Adrenal gland (tissue), 19 donors: ENCODE data around the gene KCNJ13. TPM values are rescaled to one million over a fixed set of nuclear protein-coding genes. Genes with fewer than 3 reads are reported as not detected.

ENCODE experiments used
- DNase-seq, 7 donors: peaks; one replicate each; pipeline ENCODE4 v3.0.0-alpha.2; 2019 to 2020
- H3K27ac ChIP-seq, 5 donors: fragments of 200-600 bp; sonication (generic) in 4 of 5; 1 replicate in 3 of 5; 2 replicates in 2 of 5; pipeline versions ENCODE4 v1.5.1 to v1.8.0; 2016 to 2020; ENCODE audit warnings: mild to moderate bottlenecking in 1 of 5
- H3K27me3 ChIP-seq: fragments of 200-600 bp; 2 replicates; pipeline ENCODE4 v1.8.0; 2021
- H3K36me3 ChIP-seq, 2 donors: fragments of 200-600 bp; replicated peaks in 1 of 2; 1 replicate in 1 of 2; 2 replicates in 1 of 2; pipeline versions ENCODE4 v1.5.1 to v1.8.0; 2018 to 2022
- H3K4me1 ChIP-seq, 2 donors: fragments of 200-600 bp; replicated peaks in 1 of 2; 1 replicate in 1 of 2; 2 replicates in 1 of 2; pipeline versions ENCODE4 v1.5.1 to v1.8.0; 2018 to 2021
- H3K4me3 ChIP-seq, 4 donors: fragments of 200-600 bp; sonication (generic) in 3 of 4; one replicate each; pipeline ENCODE4 v1.5.1; 2016 to 2018
- H3K9me3 ChIP-seq, 3 donors: fragments of 200-600 bp; sonication (generic) in 1 of 3; replicated peaks in 1 of 3; 1 replicate in 2 of 3; 2 replicates in 1 of 3; pipeline versions ENCODE4 v1.5.1 to v1.8.0; 2016 to 2021
- POLR2A ChIP-seq, 2 donors: fragments of 450-650 bp; IDR thresholded peaks; one replicate each; pipeline ENCODE4 v1.6.1; 2017; ENCODE audit warnings: antibody characterized with exemption in 2 of 2, mild to moderate bottlenecking in 2 of 2, moderate library complexity in 1 of 2
- WGBS, 4 donors: extraction: QIAGEN DNeasy Blood & Tissue Kit in 2 of 4; methylation state at CpG; one replicate each; pipeline versions ENCODE4 v1.1.5 to v1.1.7; 2013 to 2017; 5-methylcytosine and 5-hydroxymethylcytosine counted together
- intact Hi-C, 2 donors: fragments of 100-400 bp; cut with DNase I; formaldehyde crosslinking; loops; one replicate each; pipeline versions ENCODE4 v1.14.1 to v1.15.0; 2022 to 2023
- long read RNA-seq, 10 donors: library from polyadenylated mRNA in 3 of 10; unstranded in 2 of 10; stranded (forward) in 1 of 10; transcript quantifications; one replicate each; pipeline ENCODE4 v2.0.0 and lab custom pipeline, GENCODE V29; 2021 to 2026
- polyA plus RNA-seq, 3 donors: library from polyadenylated mRNA; stranded (reverse); fragments of 200-250 nt in 2 of 3; fragments of 350-450 nt in 1 of 3; fragmentation: Illumina TruSeq in 1 of 3; extraction: RNeasy Lipid Tissue Mini Kit (QIAGEN cat#74804) in 1 of 3; gene quantifications; one replicate each; pipeline ENCODE4 v1.2.3, GENCODE V29; 2013 to 2014
- total RNA-seq, 9 donors: library from RNA; depleted of rRNA in 4 of 9; stranded (reverse); fragments of >200 nt in 4 of 9; fragments of 120-200 nt in 1 of 9; fragmentation: NEBNext Ultra II Directional in 1 of 9; extraction: Animal tissue kit (Norgen Biotek cat#: 25700) in 1 of 9; gene quantifications; one replicate each; pipeline versions ENCODE4 v1.1.0 to v1.2.4, GENCODE V29; 2013 to 2023
- TF ChIP-seq, protein P1 (sequence below), 6 experiments: fragments of 450-650 bp in 4 of 6; fragments of 200-600 bp in 2 of 6; sonication (generic) in 1 of 6; IDR thresholded peaks; 1 replicate in 5 of 6; 2 replicates in 1 of 6; pipeline versions ENCODE4 v1.5.1 to v1.8.0; 2016 to 2021; ENCODE audit warnings: antibody characterized with exemption in 6 of 6, mild to moderate bottlenecking in 2 of 6, moderate library complexity in 1 of 6
- donor health status: healthy with polysubstance abuse.
- donor health status: Bipolar disorder and iron deficiency.
- donor health status: DM: yes; HTN: yes; CAD: no.
- donor health status: DM: no; HTN: no; CAD: no.
- donor health status: DM: no; HTN: no; CAD: no.
- donor health status: DM: yes; HTN: yes; CAD: no.

Gene KCNJ13
- not detected for total RNA-seq
- polyA plus RNA-seq: not detected
- long read RNA-seq, donor 1: 0 reads
- long read RNA-seq, donor 2: 0 reads
- long read RNA-seq, donor 3: 0 reads
- long read RNA-seq, donor 4: 0 reads
- long read RNA-seq, donor 5: 0 reads
- long read RNA-seq, donor 6: 0 reads
- long read RNA-seq, donor 7: 0 reads
- long read RNA-seq, donor 8, partial matches to known transcripts: 26 of 32 reads
- long read RNA-seq, donor 8, other reads (novel, unspliced or antisense): 6 of 32 reads
- long read RNA-seq, donor 9: 0 reads
- long read RNA-seq, donor 10: 0 reads

DNA sequence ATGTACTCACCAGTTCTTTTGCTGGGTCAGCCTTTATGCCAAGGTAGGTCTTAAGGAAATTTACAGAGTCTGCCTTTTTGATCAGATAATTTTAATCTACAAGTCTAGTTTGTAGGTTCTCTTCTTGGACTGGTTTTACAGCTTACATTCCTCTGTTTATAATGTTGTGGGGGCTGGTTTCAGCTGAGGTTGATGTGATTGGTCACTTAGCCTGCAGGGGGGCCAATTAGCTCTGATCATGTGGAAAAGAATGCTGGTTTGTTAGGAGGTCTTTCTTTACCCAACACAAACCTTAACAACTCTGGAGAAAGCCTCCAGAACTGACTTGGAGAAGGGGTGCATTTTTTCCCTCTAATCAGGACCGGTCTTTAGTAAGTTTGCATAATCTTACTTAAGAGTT lies at the start of gene KCNJ13:
Gene KCNJ13 (minus strand): TSS at position 131 of the 400 bp plus-strand sequence. CDS start 5,203 bp downstream, outside the sequence.
- 93 to 100% (median 95%) methylated on average over 1 of the region's 1 CpG for WGBS, 4 donors
- Histone ChIP-seq H3K9me3 (no peaks in the 10 kb centered on the region), H3K27me3 (no peaks in the 10 kb centered on the region), H3K4me3 (no peak within 1 kb of the TSS), H3K36me3 (peaks cover 0 to 13% of the 10 kb centered on the region in 2 donors), H3K27ac (no peak within 1 kb of the TSS), H3K4me1 (peaks cover 0 to 2% of the 10 kb centered on the region in 2 donors)
- intact Hi-C loops: no loop called here
- TF ChIP-seq POLR2A (IDR thresholded peaks at IDR 0.05): no peak
- TF ChIP-seq, protein P1, sequence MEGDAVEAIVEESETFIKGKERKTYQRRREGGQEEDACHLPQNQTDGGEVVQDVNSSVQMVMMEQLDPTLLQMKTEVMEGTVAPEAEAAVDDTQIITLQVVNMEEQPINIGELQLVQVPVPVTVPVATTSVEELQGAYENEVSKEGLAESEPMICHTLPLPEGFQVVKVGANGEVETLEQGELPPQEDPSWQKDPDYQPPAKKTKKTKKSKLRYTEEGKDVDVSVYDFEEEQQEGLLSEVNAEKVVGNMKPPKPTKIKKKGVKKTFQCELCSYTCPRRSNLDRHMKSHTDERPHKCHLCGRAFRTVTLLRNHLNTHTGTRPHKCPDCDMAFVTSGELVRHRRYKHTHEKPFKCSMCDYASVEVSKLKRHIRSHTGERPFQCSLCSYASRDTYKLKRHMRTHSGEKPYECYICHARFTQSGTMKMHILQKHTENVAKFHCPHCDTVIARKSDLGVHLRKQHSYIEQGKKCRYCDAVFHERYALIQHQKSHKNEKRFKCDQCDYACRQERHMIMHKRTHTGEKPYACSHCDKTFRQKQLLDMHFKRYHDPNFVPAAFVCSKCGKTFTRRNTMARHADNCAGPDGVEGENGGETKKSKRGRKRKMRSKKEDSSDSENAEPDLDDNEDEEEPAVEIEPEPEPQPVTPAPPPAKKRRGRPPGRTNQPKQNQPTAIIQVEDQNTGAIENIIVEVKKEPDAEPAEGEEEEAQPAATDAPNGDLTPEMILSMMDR (IDR thresholded peaks at IDR 0.05): no peak
- no peak for DNase-seq

DNA sequence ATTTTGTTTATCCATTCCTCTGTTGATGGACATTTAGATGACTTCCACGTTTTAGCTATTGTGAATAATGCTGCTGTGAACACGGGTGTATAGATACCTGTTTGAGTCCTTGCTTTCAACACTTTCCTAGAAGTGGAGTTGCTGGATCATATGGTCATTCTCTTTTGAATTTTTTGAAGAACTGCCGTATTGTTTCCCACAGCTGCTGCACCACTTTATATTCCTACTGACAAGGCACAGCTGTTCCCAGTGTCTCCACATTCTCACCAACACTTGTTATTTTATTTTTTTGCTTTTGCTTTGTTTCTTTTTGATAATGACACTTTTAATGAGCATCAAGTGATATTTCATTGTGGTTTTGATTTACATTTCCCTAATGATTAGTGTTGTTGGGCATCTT lies 41.4 kb upstream of the KCNJ13 start:
- Histone ChIP-seq H3K27ac (no peak overlapping the region), H3K27me3 (no peaks in the 10 kb centered on the region), H3K4me3 (no peak overlapping the region), H3K9me3 (no peaks in the 10 kb centered on the region), H3K4me1 (no peaks in the 10 kb centered on the region), H3K36me3 (peaks cover 0 to 51% of the 10 kb centered on the region in 2 donors)
- TF ChIP-seq POLR2A (IDR thresholded peaks at IDR 0.05): no peak
- DNase-seq: no peak
- 89 to 95% (median 90%) methylated on average over 3 of the region's 3 CpGs for WGBS, 4 donors
- intact Hi-C loops: no loop called here

GRCh38 chr2:232816657-232817056 lies 40.3 kb upstream of the KCNJ13 start:
- intact Hi-C loops: no loop called here
- H3K4me3 ChIP-seq: no peak overlapping the region
- H3K27me3 ChIP-seq: no peaks in the 10 kb centered on the region
- no peak for TF ChIP-seq POLR2A (IDR thresholded peaks at IDR 0.05)
- TF ChIP-seq, protein P1 (IDR thresholded peaks at IDR 0.05): no peak
- no peaks in the 10 kb centered on the region for H3K9me3 ChIP-seq
- 66 to 85% (median 76%) methylated on average over 10 of the region's 10 CpGs for WGBS, 4 donors
- no peak for DNase-seq
- no peak overlapping the region for H3K27ac ChIP-seq
- peaks cover 0 to 62% of the 10 kb centered on the region in 2 donors for H3K36me3 ChIP-seq
- H3K4me1 ChIP-seq: no peaks in the 10 kb centered on the region

DNA sequence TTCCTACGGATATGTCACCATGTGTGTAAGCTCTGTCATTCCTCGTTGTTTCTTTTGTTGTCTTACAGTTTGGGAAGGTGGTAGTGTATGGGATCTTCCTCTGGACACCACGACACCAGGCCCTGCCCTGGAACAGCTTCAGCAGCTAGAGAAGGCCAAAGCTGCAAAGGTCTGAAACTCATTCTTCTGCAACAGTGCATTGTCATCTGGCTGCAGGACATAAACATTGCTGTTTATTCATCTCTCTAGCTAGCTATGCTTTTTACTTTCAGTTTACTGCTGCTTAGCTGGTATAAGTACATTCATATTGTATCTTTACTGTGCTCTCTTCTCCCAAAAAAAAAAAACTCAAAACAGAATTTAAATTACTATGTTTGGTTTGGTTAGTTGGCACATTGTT lies 39.2 kb upstream of the KCNJ13 start:
- intact Hi-C loops: no loop called here
- TF ChIP-seq, protein P1 (IDR thresholded peaks at IDR 0.05): no peak
- no peak for TF ChIP-seq POLR2A (IDR thresholded peaks at IDR 0.05)
- no peaks in the 10 kb centered on the region for H3K4me1 ChIP-seq
- no peaks in the 10 kb centered on the region for H3K9me3 ChIP-seq
- no peak overlapping the region for H3K27ac ChIP-seq
- 88 to 96% (median 93%) methylated on average over 3 of the region's 3 CpGs for WGBS, 4 donors
- H3K27me3 ChIP-seq: no peaks in the 10 kb centered on the region
- DNase-seq: no peak
- peaks cover 0 to 69% of the 10 kb centered on the region in 2 donors for H3K36me3 ChIP-seq
- no peak overlapping the region for H3K4me3 ChIP-seq

DNA sequence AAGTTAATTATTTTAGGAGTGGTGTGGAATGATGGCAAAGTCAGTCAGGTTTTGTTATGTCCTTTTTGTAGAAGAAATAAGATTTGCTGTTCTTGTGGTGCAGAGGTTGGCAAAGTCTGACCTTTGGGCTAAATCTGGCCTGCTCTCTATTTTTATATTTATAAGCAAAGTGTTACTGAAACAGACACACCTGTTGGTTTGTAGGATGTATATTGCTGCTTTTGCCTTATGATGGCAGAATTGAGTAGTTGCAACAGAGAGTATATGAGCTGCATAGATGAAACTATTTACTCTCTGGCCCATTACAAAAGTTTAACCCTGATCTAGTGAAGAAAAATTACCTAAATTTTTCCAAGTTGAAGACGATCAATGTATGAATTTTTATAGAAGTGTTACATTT lies 34.1 kb upstream of the KCNJ13 start:
- peaks cover 0 to 69% of the 10 kb centered on the region in 2 donors for H3K36me3 ChIP-seq

More for the DNA sequence above, 34.1 kb upstream of the KCNJ13 start:
- H3K9me3 ChIP-seq: no peaks in the 10 kb centered on the region
- 84 to 94% (median 91%) methylated on average over 1 of the region's 1 CpG for WGBS, 4 donors
- intact Hi-C loops: no loop called here
- H3K27me3 ChIP-seq: no peaks in the 10 kb centered on the region
- TF ChIP-seq, protein P1 (IDR thresholded peaks at IDR 0.05): no peak
- TF ChIP-seq POLR2A (IDR thresholded peaks at IDR 0.05): no peak
- no peak overlapping the region for H3K4me3 ChIP-seq
- H3K27ac ChIP-seq: no peak overlapping the region
- no peak for DNase-seq
- H3K4me1 ChIP-seq: no peaks in the 10 kb centered on the region
